Skeletal muscle cell (primary cell): ENCODE data around the gene TBCB.
"Not testable (repeated sequence)": the region's sequence is repeated elsewhere in the genome, so short reads cannot be mapped to it uniquely, and the experiment has no call there.

Experiments used
- DNase-seq: peaks from one replicate; pipeline ENCODE4 v3.0.0-alpha.2; 2010; ENCODE audit warnings: low read depth
- H3K4me3 ChIP-seq: 2 replicates; pipeline ENCODE4 v1.5.1; 2011; ENCODE audit warnings: low read depth, mild to moderate bottlenecking, control low read depth, low read length, moderate library complexity

Gene TBCB

DNA sequence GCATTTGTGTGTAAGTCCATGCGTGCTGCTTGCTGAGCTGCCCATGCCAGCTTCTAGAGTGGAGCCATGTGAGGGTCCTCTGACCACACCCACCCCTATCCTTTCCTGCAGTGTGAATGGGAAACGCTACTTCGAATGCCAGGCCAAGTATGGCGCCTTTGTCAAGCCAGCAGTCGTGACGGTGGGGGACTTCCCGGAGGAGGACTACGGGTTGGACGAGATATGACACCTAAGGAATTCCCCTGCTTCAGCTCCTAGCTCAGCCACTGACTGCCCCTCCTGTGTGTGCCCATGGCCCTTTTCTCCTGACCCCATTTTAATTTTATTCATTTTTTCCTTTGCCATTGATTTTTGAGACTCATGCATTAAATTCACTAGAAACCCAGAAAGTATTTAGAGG, 10.3 kb downstream of the TBCB start:
- DNase-seq: no peak
- H3K4me3 ChIP-seq: no peak overlapping the region

GRCh38 chr19:36128392-36128736, 13.1 kb downstream of the TBCB start:
- no peak for DNase-seq
- H3K4me3 ChIP-seq: peak overlapping the region; percentile 57

DNA sequence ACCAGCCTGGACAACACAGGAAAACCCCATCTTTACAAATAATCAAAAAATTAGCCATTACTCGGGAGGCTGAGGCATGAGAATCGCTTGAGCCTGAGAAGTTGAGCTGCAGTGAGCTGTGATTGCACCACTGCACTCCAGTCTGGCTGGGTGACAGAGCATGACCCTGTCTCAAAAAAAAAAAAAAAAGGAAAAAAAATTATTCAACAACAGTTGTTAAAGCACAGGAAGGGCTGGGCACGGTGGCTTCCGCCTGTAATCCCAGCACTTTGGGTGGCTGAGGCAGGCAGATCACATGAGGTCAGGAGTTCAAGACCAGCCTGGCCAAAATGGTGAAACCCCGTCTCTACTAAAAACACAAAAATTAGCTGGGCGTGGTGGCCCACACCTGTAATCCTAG, 16.0 kb downstream of the TBCB start:
- H3K4me3 ChIP-seq, DNase-seq: not testable (repeated sequence)

- DNase-seq, H3K4me3 ChIP-seq: not testable (repeated sequence)
Measured at GRCh38 chr19:36134867-36135266, 19.6 kb downstream of the TBCB start.

- DNase-seq: no peak
- H3K4me3 ChIP-seq: no peak overlapping the region
Measured at GRCh38 chr19:36136964-36137686, 21.9 kb downstream of the TBCB start.

DNA sequence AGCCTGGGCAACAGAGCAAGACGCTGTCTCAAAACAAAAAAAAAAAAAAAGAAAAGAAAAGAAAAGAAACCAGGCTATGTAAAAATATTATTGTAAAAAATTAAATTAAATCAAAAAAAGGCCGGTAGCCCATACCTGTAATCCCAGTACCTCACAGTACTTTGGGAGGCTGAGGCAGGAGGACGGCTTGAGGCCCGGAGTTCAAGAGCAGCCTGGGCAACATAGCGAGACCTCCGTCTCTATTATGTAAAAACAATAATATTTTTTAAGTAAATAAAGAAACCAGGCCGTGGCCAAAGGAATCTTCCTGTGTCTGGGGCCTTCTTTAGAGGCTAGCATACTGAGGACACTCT, 23.8 kb downstream of the TBCB start:
- DNase-seq: no peak
- peak overlapping the region; percentile 86 for H3K4me3 ChIP-seq

DNA sequence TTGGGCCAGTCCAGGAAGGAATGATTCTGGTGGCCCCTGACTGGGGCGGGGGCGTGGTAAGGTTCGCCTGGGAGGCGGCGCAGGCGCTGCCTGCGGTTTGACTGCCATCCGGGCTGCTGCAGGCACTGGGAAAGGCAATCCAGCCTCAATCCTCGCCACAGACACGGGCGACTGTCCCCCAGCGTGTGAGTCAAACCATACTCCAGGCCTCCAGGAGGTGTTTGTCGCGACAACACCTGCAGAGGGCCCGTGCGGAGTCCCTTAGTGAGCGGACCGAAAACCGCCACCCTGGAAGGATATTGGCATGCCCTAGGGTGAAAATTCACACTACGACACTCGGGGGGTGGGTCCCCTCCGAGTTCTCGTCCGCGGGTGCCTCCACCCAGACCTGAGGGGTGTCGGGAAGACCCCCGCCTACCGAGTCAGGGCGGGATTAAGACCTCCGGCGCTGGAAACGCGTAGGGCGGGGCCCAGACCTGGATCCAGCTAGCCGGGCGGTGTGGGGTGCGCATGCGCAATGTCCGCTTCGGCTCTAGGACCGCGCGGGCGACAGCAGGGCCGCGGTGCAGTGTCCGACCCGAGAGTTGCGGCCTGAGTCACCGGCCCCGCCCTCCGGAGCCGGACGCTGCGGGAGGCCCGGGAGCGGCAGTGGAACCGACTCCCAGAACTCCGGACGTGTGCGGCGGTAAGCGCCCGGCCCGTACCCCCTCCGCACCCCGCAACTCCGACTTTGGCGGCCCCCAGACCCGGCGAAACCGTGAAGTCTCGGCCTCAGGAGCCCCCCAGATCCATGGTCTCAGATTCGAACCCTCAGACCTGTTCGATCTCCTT, 24.4 kb downstream of the TBCB start, which contains the start of gene CAPNS1:
TSS of gene CAPNS1 (plus strand) at position 594 of the 831 bp plus-strand sequence. CDS start 946 bp downstream, outside the sequence.
- peak; percentile 74 for DNase-seq
- peak within 1 kb of the TSS; percentile 86 for H3K4me3 ChIP-seq

DNA sequence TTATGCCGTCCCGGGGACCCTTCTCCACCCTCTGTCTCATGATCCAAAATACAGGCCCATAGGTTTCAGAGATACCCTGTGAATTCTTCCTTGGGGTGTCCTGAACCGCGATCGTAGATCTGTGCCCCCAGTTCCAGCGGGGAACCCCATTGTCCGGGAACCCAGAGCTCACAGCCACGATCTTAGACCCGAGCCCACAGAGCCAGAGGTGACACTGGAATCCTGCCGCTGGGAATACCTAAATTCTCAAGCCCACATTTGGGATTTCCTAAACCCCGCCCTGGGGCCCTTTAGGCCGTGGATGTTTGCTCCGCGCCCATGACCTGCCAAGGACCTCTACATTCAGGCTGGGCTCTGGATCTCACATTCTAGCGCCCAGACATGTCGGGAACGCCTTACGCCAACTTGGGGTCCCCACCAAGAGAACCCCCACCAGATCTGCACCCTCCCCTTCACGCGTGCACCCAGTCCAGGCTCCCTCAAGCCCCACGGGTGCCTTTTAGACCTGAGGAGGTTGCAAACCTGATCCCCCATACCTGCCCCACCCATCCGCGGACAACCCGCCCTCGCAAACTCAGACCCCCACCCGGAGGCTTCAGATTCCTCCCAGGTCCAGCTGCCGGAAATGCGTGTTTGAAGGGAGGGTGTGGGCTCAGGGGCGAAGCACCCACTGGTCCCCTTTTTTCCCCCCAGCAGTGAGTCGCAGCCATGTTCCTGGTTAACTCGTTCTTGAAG, 25.2 kb downstream of the TBCB start:
- peak overlapping the region; percentile 86 for H3K4me3 ChIP-seq
- DNase-seq: no peak

- peak overlapping the region; percentile 86 for H3K4me3 ChIP-seq
- peak; percentile 36 for DNase-seq
Measured at GRCh38 chr19:36141039-36141927, 26.0 kb downstream of the TBCB start.

- no peak for DNase-seq
- H3K4me3 ChIP-seq: no peak overlapping the region
Measured at GRCh38 chr19:36142046-36142445, 26.8 kb downstream of the TBCB start.

GRCh38 chr19:36142496-36142895, 27.2 kb downstream of the TBCB start:
- no peak for DNase-seq
- no peak overlapping the region for H3K4me3 ChIP-seq

DNA sequence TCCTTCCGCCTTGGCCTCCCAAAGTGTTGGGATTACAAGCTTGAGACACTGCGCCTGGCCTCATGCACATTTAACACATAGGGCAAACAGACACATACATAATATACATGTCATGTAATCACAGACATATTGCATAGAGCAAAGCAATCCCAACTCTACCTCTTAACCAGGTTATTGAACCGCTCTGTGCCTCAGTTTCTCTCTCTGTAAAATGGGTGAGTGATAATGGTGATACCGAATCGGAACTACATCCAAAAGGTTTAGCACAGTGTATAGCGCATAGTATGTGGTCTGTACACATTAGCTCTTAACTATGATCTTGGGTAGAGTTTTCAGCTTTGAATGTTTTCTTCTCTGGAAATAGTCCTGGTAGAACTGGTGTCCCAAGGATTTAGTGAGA, 29.4 kb downstream of the TBCB start:
- DNase-seq: no peak
- no peak overlapping the region for H3K4me3 ChIP-seq

GRCh38 chr19:36149673-36150406, 34.6 kb downstream of the TBCB start:
- H3K4me3 ChIP-seq: no peak overlapping the region
- DNase-seq: no peak

DNA sequence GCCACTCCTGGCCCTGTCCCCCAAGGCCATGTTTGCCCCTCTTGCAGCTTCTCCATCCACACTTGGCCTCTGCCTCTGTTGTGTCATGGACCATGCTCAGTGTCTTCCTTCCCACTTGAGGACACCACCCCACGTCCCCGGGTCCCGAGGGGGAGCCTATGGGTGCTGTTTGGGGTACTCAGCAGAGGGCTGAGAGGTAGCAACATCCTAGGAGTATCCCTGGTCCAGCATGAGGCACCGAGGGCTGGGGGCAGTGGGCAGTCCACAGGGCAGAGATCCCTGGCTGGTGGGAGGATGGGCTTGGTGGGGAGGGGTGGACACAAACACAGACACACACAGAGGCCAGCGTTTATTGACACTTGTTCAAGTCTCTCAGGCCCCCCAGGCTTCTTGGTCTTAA, 35.3 kb downstream of the TBCB start:
- DNase-seq: no peak
- no peak overlapping the region for H3K4me3 ChIP-seq

GRCh38 chr19:36151144-36152018, 36.1 kb downstream of the TBCB start:
- peak overlapping the region; percentile 17 for H3K4me3 ChIP-seq

DNA sequence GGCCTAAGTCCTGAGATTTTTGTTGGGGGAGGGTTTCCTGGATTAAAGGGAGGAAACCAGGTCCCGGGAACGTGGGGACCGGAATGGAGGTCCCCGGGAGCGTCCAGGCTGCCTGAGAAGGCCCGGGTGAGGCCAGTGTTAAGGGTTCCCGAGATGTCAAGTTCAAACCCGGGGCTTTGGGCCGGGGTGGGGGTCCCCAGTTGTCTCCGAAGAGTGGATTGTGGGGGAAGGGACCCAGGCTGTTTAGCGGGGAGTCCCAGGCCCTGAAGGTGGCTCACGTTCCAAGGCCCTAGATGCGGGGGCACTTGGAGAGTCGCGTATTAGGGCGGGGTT, 36.7 kb downstream of the TBCB start:
- no peak for DNase-seq

More at GRCh38 chr19:36151144-36152018, 36.1 kb downstream of the TBCB start:
- DNase-seq: no peak

DNA sequence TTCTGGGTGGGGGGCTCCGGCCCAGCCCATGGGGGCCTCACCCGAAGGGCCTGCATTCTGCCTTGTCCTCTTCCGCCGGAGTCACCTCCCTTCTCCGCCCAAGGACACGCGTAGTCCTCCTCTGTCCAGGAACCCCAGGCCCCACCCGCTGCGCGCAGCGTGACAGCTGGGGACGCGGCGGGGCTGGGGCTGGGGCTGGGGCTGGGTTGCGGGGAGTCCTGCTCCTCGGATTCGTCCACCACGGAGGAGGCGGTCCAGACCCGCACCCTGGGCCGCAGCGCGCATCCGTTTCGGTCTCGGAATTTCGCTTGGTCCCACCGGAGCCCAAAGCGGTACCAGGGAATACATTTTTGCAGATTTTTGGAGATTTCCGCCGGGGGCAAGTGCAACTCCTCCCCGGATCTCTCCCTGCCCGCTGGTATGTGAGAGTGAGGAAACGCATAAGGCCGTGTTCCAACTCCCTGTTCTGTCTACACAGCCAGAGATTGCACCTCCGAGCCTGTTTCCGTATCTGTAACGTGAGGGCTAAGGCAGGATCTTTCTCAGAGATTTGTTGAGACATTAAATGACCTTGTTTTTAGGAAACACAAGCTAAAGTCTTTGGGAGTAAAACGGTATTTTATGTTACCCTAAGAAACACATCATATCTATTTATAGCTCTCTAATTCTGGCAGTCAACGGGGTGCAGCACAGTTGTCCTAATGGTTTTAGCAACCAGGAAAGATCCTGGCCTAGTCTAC, 37.3 kb downstream of the TBCB start, which contains the start of gene COX7A1:
TSS of gene COX7A1 (minus strand) at position 96 of the 740 bp plus-strand sequence. CDS start at position 56, 40 bp downstream.
- H3K4me3 ChIP-seq: peak within 1 kb of the TSS; percentile 17
- DNase-seq: no peak

More for the DNA sequence above, 36.7 kb downstream of the TBCB start:
- H3K4me3 ChIP-seq: peak overlapping the region; percentile 17
